Measurements from ENCODE around the gene TMEM205. TPM values are rescaled to one million over a fixed set of nuclear protein-coding genes. Genes with fewer than 3 reads are reported as not detected.

Gene TMEM205
- total and polyA plus RNA-seq, 2 of the 13 experiments (the other 11 are each of a cell fraction or from before 2014, with no cell fraction given) = 45.5 to 98.7 TPM

GRCh38 chr19:11373885-11374432 lies 27.9 kb upstream of the TMEM205 start (continued):
- TF ChIP-seq ZNF646 (CRISPR knock-in tag; IDR thresholded peaks at IDR 0.05) = 0 out of 2 replicates have a peak, but pooled peaks have one; percentile 18
- 0 out of 2 replicates have a peak, but pooled peaks have one; percentile 18 for TF ChIP-seq ZNF230 (CRISPR knock-in tag; IDR thresholded peaks at IDR 0.05)
- peak; percentile 99 for TF ChIP-seq CHD4 (IDR thresholded peaks at IDR 0.05; ENCODE audit: borderline replicate concordance, low read length)
- TF ChIP-seq ZMYM3 (CRISPR knock-in tag; IDR thresholded peaks at IDR 0.05) = peak; percentile 98
- TF ChIP-seq KDM5A (IDR thresholded peaks at IDR 0.05; ENCODE audit: borderline replicate concordance, low read length) = 0 out of 2 replicates have a peak, but pooled peaks have one; percentile 44
- no peak for TF ChIP-seq GFI1 (CRISPR knock-in tag; IDR thresholded peaks at IDR 0.05; ENCODE audit: borderline replicate concordance)
- no peak for TF ChIP-seq ZBTB33 (CRISPR knock-in tag; IDR thresholded peaks at IDR 0.05)
- TF ChIP-seq ZNF441 (CRISPR knock-in tag; IDR thresholded peaks at IDR 0.05; ENCODE audit: borderline replicate concordance) = no peak
